Measurements from ENCODE around the gene UTP15.

Gene UTP15

GRCh38 chr5:73565969-73566547, 515 bp downstream of the UTP15 start:
- DNase-seq (ENCODE audit: low spot score): no peak

GRCh38 chr5:73582285-73583145, 17.0 kb downstream of the UTP15 start:
- DNase-seq (ENCODE audit: low spot score): no peak

GRCh38 chr5:73587923-73588322, 22.4 kb downstream of the UTP15 start:
- no peak for DNase-seq (ENCODE audit: low spot score)

- DNase-seq (ENCODE audit: low spot score): peak; percentile 46
Measured at GRCh38 chr5:73591102-73591695, 25.7 kb downstream of the UTP15 start.

- no peak for DNase-seq (ENCODE audit: low spot score)
Measured at GRCh38 chr5:73591698-73592501, 26.4 kb downstream of the UTP15 start.

- no peak for DNase-seq (ENCODE audit: low spot score)
Measured at GRCh38 chr5:73592551-73592950, 27.0 kb downstream of the UTP15 start.

GRCh38 chr5:73596705-73597328, 31.3 kb downstream of the UTP15 start:
- DNase-seq (ENCODE audit: low spot score): no peak

GRCh38 chr5:73599380-73599779, 33.8 kb downstream of the UTP15 start:
- DNase-seq (ENCODE audit: low spot score): no peak

GRCh38 chr5:73603998-73604397, 38.5 kb downstream of the UTP15 start:
- DNase-seq (ENCODE audit: low spot score): no peak

- DNase-seq (ENCODE audit: low spot score): no peak
Measured at GRCh38 chr5:73605223-73606087, 39.9 kb downstream of the UTP15 start.

- no peak for DNase-seq (ENCODE audit: low spot score)
Measured at GRCh38 chr5:73606206-73606753, 40.7 kb downstream of the UTP15 start.

GRCh38 chr5:73607228-73607627, 41.7 kb downstream of the UTP15 start:
- DNase-seq (ENCODE audit: low spot score): no peak

GRCh38 chr5:73612799-73613198, 47.3 kb downstream of the UTP15 start:
- DNase-seq (ENCODE audit: low spot score): no peak

- no peak for DNase-seq (ENCODE audit: low spot score)
Measured at GRCh38 chr5:73615085-73615484, 49.5 kb downstream of the UTP15 start.

- DNase-seq (ENCODE audit: low spot score): no peak
Measured at GRCh38 chr5:73615947-73616346, 50.4 kb downstream of the UTP15 start.

- peak; percentile 28 for DNase-seq (ENCODE audit: low spot score)
Measured at GRCh38 chr5:73617510-73618279, 52.2 kb downstream of the UTP15 start.

GRCh38 chr5:73619606-73620333, 54.2 kb downstream of the UTP15 start:
- DNase-seq (ENCODE audit: low spot score): no peak

GRCh38 chr5:73620334-73620687, 54.8 kb downstream of the UTP15 start:
- DNase-seq (ENCODE audit: low spot score): no peak

GRCh38 chr5:73623060-73623459, 57.5 kb downstream of the UTP15 start:
- no peak for DNase-seq (ENCODE audit: low spot score)

Measured in hepatic stellate cell (primary cell).